Measurements from ENCODE around the gene ISM1.

Gene ISM1

GRCh38 chr20:13205848-13206434 is 15.1 kb upstream of the ISM1 start:
- no peak overlapping the region for H3K9ac ChIP-seq (ENCODE audit: low read length)
- no peaks in the 10 kb centered on the region for H3K9me3 ChIP-seq (ENCODE audit: control insufficient read depth, low read length)
- H3K4me1 ChIP-seq (ENCODE audit: control insufficient read depth, insufficient read depth, low read length): no peaks in the 10 kb centered on the region
- H3K36me3 ChIP-seq (ENCODE audit: control insufficient read depth, insufficient read depth, low read length, severe bottlenecking): no peaks in the 10 kb centered on the region
- no peak for DNase-seq (ENCODE audit: low read depth)
- no peak overlapping the region for H3K4me3 ChIP-seq (ENCODE audit: low read length)
- H3K27me3 ChIP-seq (replicated peaks; ENCODE audit: control insufficient read depth, insufficient read depth, low read length): peaks cover 3% of the 10 kb centered on the region

GRCh38 chr20:13207016-13207415 is 14.1 kb upstream of the ISM1 start:
- no peak for DNase-seq (ENCODE audit: low read depth)
- no peaks in the 10 kb centered on the region for H3K36me3 ChIP-seq (ENCODE audit: control insufficient read depth, insufficient read depth, low read length, severe bottlenecking)
- H3K4me3 ChIP-seq (ENCODE audit: low read length): no peak overlapping the region
- H3K27me3 ChIP-seq (replicated peaks; ENCODE audit: control insufficient read depth, insufficient read depth, low read length): peaks cover 3% of the 10 kb centered on the region
- H3K9ac ChIP-seq (ENCODE audit: low read length): no peak overlapping the region
- no peaks in the 10 kb centered on the region for H3K9me3 ChIP-seq (ENCODE audit: control insufficient read depth, low read length)
- no peaks in the 10 kb centered on the region for H3K4me1 ChIP-seq (ENCODE audit: control insufficient read depth, insufficient read depth, low read length)

GRCh38 chr20:13211956-13212618 is 9.0 kb upstream of the ISM1 start:
- Histone ChIP-seq H3K9ac (ENCODE audit: low read length) (no peak overlapping the region), H3K4me1 (ENCODE audit: control insufficient read depth, insufficient read depth, low read length) (peaks cover 37% of the 10 kb centered on the region), H3K9me3 (ENCODE audit: control insufficient read depth, low read length) (no peaks in the 10 kb centered on the region), H3K27me3 (replicated peaks; ENCODE audit: control insufficient read depth, insufficient read depth, low read length) (no peaks in the 10 kb centered on the region), H3K36me3 (ENCODE audit: control insufficient read depth, insufficient read depth, low read length, severe bottlenecking) (no peaks in the 10 kb centered on the region), H3K4me3 (ENCODE audit: low read length) (no peak overlapping the region)
- no peak for DNase-seq (ENCODE audit: low read depth)

- Histone ChIP-seq H3K4me1 (ENCODE audit: control insufficient read depth, insufficient read depth, low read length) (peaks cover 37% of the 10 kb centered on the region), H3K9ac (ENCODE audit: low read length) (no peak overlapping the region), H3K36me3 (ENCODE audit: control insufficient read depth, insufficient read depth, low read length, severe bottlenecking) (no peaks in the 10 kb centered on the region), H3K27me3 (replicated peaks; ENCODE audit: control insufficient read depth, insufficient read depth, low read length) (no peaks in the 10 kb centered on the region), H3K4me3 (ENCODE audit: low read length) (no peak overlapping the region), H3K9me3 (ENCODE audit: control insufficient read depth, low read length) (no peaks in the 10 kb centered on the region)
- DNase-seq (ENCODE audit: low read depth): peak; percentile 48
These were observed 8.3 kb upstream of the ISM1 start for GRCh38 chr20:13212750-13213149.

- H3K4me3 ChIP-seq (ENCODE audit: low read length): no peak overlapping the region
- H3K4me1 ChIP-seq (ENCODE audit: control insufficient read depth, insufficient read depth, low read length): peaks cover 37% of the 10 kb centered on the region
- H3K27me3 ChIP-seq (replicated peaks; ENCODE audit: control insufficient read depth, insufficient read depth, low read length): no peaks in the 10 kb centered on the region
- H3K9ac ChIP-seq (ENCODE audit: low read length): no peak overlapping the region
- no peak for DNase-seq (ENCODE audit: low read depth)
- no peaks in the 10 kb centered on the region for H3K9me3 ChIP-seq (ENCODE audit: control insufficient read depth, low read length)
- no peaks in the 10 kb centered on the region for H3K36me3 ChIP-seq (ENCODE audit: control insufficient read depth, insufficient read depth, low read length, severe bottlenecking)
These were observed 7.7 kb upstream of the ISM1 start for GRCh38 chr20:13213335-13213734.

- Histone ChIP-seq H3K36me3 (ENCODE audit: control insufficient read depth, insufficient read depth, low read length, severe bottlenecking) (no peaks in the 10 kb centered on the region), H3K9me3 (ENCODE audit: control insufficient read depth, low read length) (no peaks in the 10 kb centered on the region), H3K27me3 (replicated peaks; ENCODE audit: control insufficient read depth, insufficient read depth, low read length) (no peaks in the 10 kb centered on the region), H3K9ac (ENCODE audit: low read length) (no peak overlapping the region), H3K4me1 (ENCODE audit: control insufficient read depth, insufficient read depth, low read length) (peaks cover 48% of the 10 kb centered on the region), H3K4me3 (ENCODE audit: low read length) (no peak overlapping the region)
- no peak for DNase-seq (ENCODE audit: low read depth)
These were observed 4.5 kb upstream of the ISM1 start for GRCh38 chr20:13216533-13216932.

- Histone ChIP-seq H3K36me3 (ENCODE audit: control insufficient read depth, insufficient read depth, low read length, severe bottlenecking) (no peaks in the 10 kb centered on the region), H3K4me1 (ENCODE audit: control insufficient read depth, insufficient read depth, low read length) (peaks cover 37% of the 10 kb centered on the region), H3K27me3 (replicated peaks; ENCODE audit: control insufficient read depth, insufficient read depth, low read length) (no peaks in the 10 kb centered on the region), H3K4me3 (ENCODE audit: low read length) (peak overlapping the region; percentile 82), H3K9me3 (ENCODE audit: control insufficient read depth, low read length) (no peaks in the 10 kb centered on the region), H3K9ac (ENCODE audit: low read length) (peak overlapping the region; percentile 69)
- DNase-seq (ENCODE audit: low read depth): no peak
These were observed 1.5 kb upstream of the ISM1 start for GRCh38 chr20:13219327-13220193.

- H3K4me3 ChIP-seq (ENCODE audit: low read length): peak overlapping the region; percentile 82
- no peaks in the 10 kb centered on the region for H3K9me3 ChIP-seq (ENCODE audit: control insufficient read depth, low read length)
- no peaks in the 10 kb centered on the region for H3K36me3 ChIP-seq (ENCODE audit: control insufficient read depth, insufficient read depth, low read length, severe bottlenecking)
- H3K4me1 ChIP-seq (ENCODE audit: control insufficient read depth, insufficient read depth, low read length): peaks cover 33% of the 10 kb centered on the region
- H3K27me3 ChIP-seq (replicated peaks; ENCODE audit: control insufficient read depth, insufficient read depth, low read length): no peaks in the 10 kb centered on the region
- peak overlapping the region; percentile 69 for H3K9ac ChIP-seq (ENCODE audit: low read length)
- DNase-seq (ENCODE audit: low read depth): peak; percentile 48
These were observed 725 bp upstream of the ISM1 start for GRCh38 chr20:13220194-13220903.

GRCh38 chr20:13221313-13221672 is 219 bp downstream of the ISM1 start:
- no peaks in the 10 kb centered on the region for H3K36me3 ChIP-seq (ENCODE audit: control insufficient read depth, insufficient read depth, low read length, severe bottlenecking)
- no peaks in the 10 kb centered on the region for H3K9me3 ChIP-seq (ENCODE audit: control insufficient read depth, low read length)
- H3K4me1 ChIP-seq (ENCODE audit: control insufficient read depth, insufficient read depth, low read length): peaks cover 24% of the 10 kb centered on the region
- DNase-seq (ENCODE audit: low read depth): no peak
- peak overlapping the region; percentile 85 for H3K4me3 ChIP-seq (ENCODE audit: low read length)
- no peaks in the 10 kb centered on the region for H3K27me3 ChIP-seq (replicated peaks; ENCODE audit: control insufficient read depth, insufficient read depth, low read length)
- H3K9ac ChIP-seq (ENCODE audit: low read length): peak overlapping the region; percentile 66

GRCh38 chr20:13221673-13222318 is 722 bp downstream of the ISM1 start:
- Histone ChIP-seq H3K9me3 (ENCODE audit: control insufficient read depth, low read length) (no peaks in the 10 kb centered on the region), H3K4me1 (ENCODE audit: control insufficient read depth, insufficient read depth, low read length) (peaks cover 18% of the 10 kb centered on the region), H3K36me3 (ENCODE audit: control insufficient read depth, insufficient read depth, low read length, severe bottlenecking) (no peaks in the 10 kb centered on the region), H3K9ac (ENCODE audit: low read length) (peak overlapping the region; percentile 66), H3K27me3 (replicated peaks; ENCODE audit: control insufficient read depth, insufficient read depth, low read length) (no peaks in the 10 kb centered on the region), H3K4me3 (ENCODE audit: low read length) (peak overlapping the region; percentile 85)
- DNase-seq (ENCODE audit: low read depth): peak; percentile 84
